Activated B cell treated with CpG ODN at 0.5 μM for 24 hours (primary cell): ENCODE data around the gene STXBP2. TPM values are rescaled to one million over a fixed set of nuclear protein-coding genes. Genes with fewer than 3 reads are reported as not detected.

Experiments used
- ATAC-seq: fragments of 200-7000 bp; cut with Tn5 transposase; one replicate; pipeline ENCODE4 v1.10.0; 2021; ENCODE audit warnings: low read depth, mild to moderate bottlenecking, moderate library complexity
- CTCF ChIA-PET: fragments of 350-600 bp; sonication (Branson Sonifier 250); formaldehyde crosslinking; loops from one replicate; lab custom pipeline; 2021; ENCODE audit warnings: antibody characterized with exemption; lab: Charles Lee
- POLR2A ChIA-PET: fragments of 350-600 bp; sonication (Branson Sonifier 250); formaldehyde crosslinking; loops from one replicate; lab custom pipeline; 2021; ENCODE audit warnings: antibody characterized with exemption; lab: Charles Lee
- DNase-seq: peaks from one replicate; pipeline ENCODE4 v3.0.0; 2022
- H3K27ac Mint-ChIP-seq: one replicate; pipeline ENCODE4 v1.8.0; 2020; ENCODE audit warnings: mixed read lengths
- H3K27me3 Mint-ChIP-seq: one replicate; pipeline ENCODE4 v1.8.0; 2021; ENCODE audit warnings: mixed read lengths
- H3K36me3 Mint-ChIP-seq: one replicate; pipeline ENCODE4 v1.8.0; 2021; ENCODE audit warnings: low read depth, mixed read lengths
- H3K4me1 Mint-ChIP-seq: one replicate; pipeline ENCODE4 v1.8.0; 2021; ENCODE audit warnings: mixed read lengths
- H3K4me3 Mint-ChIP-seq: one replicate; pipeline ENCODE4 v1.8.0; 2020; ENCODE audit warnings: mild to moderate bottlenecking, mixed read lengths
- H3K9me3 Mint-ChIP-seq: one replicate; pipeline ENCODE4 v1.8.0; 2020; ENCODE audit warnings: mixed read lengths
- intact Hi-C: fragments of 100-400 bp; cut with micrococcal nuclease; formaldehyde crosslinking; loops from one replicate; pipeline ENCODE4 v1.15.1; 2024
- total RNA-seq: library from RNA; stranded (reverse); gene quantifications from 2 replicates; pipeline ENCODE4 v1.2.3, GENCODE V29; 2022
- TF ChIP-seq, protein P1 (sequence below): fragments of 200-600 bp; IDR thresholded peaks from one replicate; pipeline ENCODE4 v1.8.0; 2022; ENCODE audit warnings: antibody characterized with exemption, mild to moderate bottlenecking

Gene STXBP2
- total RNA-seq, 1 donor from 2014 or later: 176 TPM

- Mint-ChIP-seq H3K36me3 (peaks cover 35% of the 10 kb centered on the region), H3K27me3 (no peaks in the 10 kb centered on the region), H3K27ac (no peak overlapping the region), H3K9me3 (no peaks in the 10 kb centered on the region), H3K4me3 (no peak overlapping the region), H3K4me1 (no peaks in the 10 kb centered on the region)
- TF ChIP-seq, protein P1, sequence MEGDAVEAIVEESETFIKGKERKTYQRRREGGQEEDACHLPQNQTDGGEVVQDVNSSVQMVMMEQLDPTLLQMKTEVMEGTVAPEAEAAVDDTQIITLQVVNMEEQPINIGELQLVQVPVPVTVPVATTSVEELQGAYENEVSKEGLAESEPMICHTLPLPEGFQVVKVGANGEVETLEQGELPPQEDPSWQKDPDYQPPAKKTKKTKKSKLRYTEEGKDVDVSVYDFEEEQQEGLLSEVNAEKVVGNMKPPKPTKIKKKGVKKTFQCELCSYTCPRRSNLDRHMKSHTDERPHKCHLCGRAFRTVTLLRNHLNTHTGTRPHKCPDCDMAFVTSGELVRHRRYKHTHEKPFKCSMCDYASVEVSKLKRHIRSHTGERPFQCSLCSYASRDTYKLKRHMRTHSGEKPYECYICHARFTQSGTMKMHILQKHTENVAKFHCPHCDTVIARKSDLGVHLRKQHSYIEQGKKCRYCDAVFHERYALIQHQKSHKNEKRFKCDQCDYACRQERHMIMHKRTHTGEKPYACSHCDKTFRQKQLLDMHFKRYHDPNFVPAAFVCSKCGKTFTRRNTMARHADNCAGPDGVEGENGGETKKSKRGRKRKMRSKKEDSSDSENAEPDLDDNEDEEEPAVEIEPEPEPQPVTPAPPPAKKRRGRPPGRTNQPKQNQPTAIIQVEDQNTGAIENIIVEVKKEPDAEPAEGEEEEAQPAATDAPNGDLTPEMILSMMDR: no peak
- DNase-seq (no peak), ATAC-seq (no peak)
- ChIA-PET CTCF (no interaction called here), POLR2A (no interaction called here)
- intact Hi-C loops: no loop called here
These were observed 8.9 kb downstream of the STXBP2 start for GRCh38 chr19:7645656-7646425.

DNA sequence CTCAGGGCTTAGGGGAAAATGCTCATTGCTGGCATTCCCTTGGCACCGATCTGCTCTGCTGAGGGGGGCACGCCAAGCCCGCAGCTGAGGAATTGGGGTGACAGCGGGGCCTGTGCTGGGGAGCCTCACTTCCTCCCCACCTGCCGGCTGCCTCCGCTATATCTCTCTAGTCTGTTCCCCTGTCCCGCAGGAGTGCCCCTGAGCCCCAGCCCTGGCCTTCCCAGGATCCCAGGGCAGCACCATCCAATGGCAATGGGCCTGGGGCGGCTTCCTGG, 9.5 kb downstream of the STXBP2 start:
- ATAC-seq (no peak), DNase-seq (no peak)
- CTCF ChIA-PET: no interaction called here
- Mint-ChIP-seq H3K4me1 (no peaks in the 10 kb centered on the region), H3K4me3 (no peak overlapping the region), H3K27me3 (no peaks in the 10 kb centered on the region), H3K36me3 (peaks cover 35% of the 10 kb centered on the region), H3K27ac (no peak overlapping the region), H3K9me3 (no peaks in the 10 kb centered on the region)
- intact Hi-C loops: no loop called here
- POLR2A ChIA-PET: no interaction called here
- TF ChIP-seq, protein P1: no peak

GRCh38 chr19:7647156-7647555, 10.2 kb downstream of the STXBP2 start:
- H3K4me3 Mint-ChIP-seq: no peak overlapping the region
- no peaks in the 10 kb centered on the region for H3K27me3 Mint-ChIP-seq
- peaks cover 3% of the 10 kb centered on the region for H3K4me1 Mint-ChIP-seq
- DNase-seq: no peak
- H3K27ac Mint-ChIP-seq: no peak overlapping the region
- TF ChIP-seq, protein P1: no peak
- H3K9me3 Mint-ChIP-seq: no peaks in the 10 kb centered on the region
- ChIA-PET CTCF (no interaction called here), POLR2A (no interaction called here)
- intact Hi-C loops: no loop called here
- no peak for ATAC-seq
- peaks cover 35% of the 10 kb centered on the region for H3K36me3 Mint-ChIP-seq

DNA sequence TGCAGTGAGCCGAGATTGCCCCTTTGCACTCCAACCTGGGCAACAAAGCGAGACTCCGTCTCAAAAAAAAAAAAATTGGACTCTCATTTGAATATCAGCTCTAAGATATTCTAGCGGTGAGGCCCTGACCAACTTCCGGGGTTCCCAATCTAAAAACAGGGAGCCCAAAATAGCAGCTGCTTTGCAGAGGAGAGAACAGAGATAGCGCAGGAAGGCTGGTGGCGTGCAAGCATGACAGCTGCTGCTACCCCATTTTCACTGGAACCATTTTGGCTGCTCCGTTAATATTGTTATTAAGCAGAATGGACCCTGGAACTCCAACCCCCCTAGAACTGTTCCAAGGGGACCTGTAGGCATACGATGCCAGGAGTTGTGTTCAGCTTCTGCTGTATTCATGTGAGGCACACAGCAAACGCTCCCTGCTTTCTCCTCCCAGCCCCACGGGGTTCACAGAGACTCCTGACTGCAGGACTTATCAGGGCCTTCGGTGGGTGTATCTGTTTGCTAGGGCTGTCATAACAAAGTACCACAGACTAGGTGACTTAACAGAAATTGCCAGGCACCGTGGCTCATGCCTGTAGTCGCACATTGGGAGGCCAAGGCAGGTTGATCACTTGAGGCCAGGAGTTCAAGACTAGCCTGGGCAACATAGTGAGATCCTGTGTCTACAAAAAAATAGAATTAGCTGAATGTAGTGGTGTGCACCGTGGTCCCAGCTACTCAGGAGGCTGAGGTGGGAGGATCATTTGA, 11.5 kb downstream of the STXBP2 start:
- H3K4me3 Mint-ChIP-seq: no peak overlapping the region
- no peak for DNase-seq
- no peaks in the 10 kb centered on the region for H3K27me3 Mint-ChIP-seq
- no peak overlapping the region for H3K27ac Mint-ChIP-seq
- peaks cover 8% of the 10 kb centered on the region for H3K4me1 Mint-ChIP-seq
- ChIA-PET POLR2A (interaction anchor here (0.7 to 0.8 kb wide), 2 partner anchors 9 to 245 kb away, joined by 4 read pairs; no protein-coding TSS in a partner anchor), CTCF (interaction anchor here (1.4 kb wide), 2 partner anchors 32 to 80 kb away, joined by 4 to 6 read pairs; partner anchors contain the start of gene TRAPPC5)
- TF ChIP-seq, protein P1: no peak
- intact Hi-C loops: no loop called here
- no peaks in the 10 kb centered on the region for H3K9me3 Mint-ChIP-seq
- ATAC-seq: no peak
- H3K36me3 Mint-ChIP-seq: peaks cover 26% of the 10 kb centered on the region

DNA sequence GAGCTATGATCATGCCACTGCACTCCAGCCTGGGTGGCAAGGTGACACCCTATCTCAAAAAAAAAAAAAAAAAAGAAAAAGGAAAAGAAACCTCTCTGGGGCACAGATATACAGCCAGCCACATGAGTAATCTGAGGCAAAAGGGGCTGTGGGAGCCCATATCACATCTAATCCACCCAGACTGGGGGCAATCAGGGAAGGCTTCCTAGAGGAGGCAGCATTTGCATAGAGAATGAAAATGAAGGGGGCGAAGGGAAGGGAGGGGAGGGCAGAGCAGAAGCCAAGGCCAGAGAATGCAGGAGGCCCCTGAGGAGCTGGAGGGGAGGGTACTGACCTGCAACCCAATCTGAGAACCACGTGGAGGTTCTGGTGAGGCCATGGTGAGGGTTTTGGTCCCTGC, 13.2 kb downstream of the STXBP2 start:
- DNase-seq (no peak), ATAC-seq (no peak)
- no peaks in the 10 kb centered on the region for H3K9me3 Mint-ChIP-seq
- POLR2A ChIA-PET: interaction anchor here (0.6 kb wide), 1 partner anchor 33 kb away, joined by 10 read pairs; no protein-coding TSS in a partner anchor
- H3K27ac Mint-ChIP-seq: no peak overlapping the region
- intact Hi-C loops: loop anchor here (5.0 to 10.0 kb wide), 2 partner anchors 275 to 352 kb away; partner anchors contain the start of genes CTXN1 and SNAPC2
- peaks cover 8% of the 10 kb centered on the region for H3K4me1 Mint-ChIP-seq
- TF ChIP-seq, protein P1: no peak
- peaks cover 16% of the 10 kb centered on the region for H3K36me3 Mint-ChIP-seq
- H3K4me3 Mint-ChIP-seq: no peak overlapping the region
- H3K27me3 Mint-ChIP-seq: no peaks in the 10 kb centered on the region
- CTCF ChIA-PET: interaction anchor here (0.9 to 3.0 kb wide), 3 partner anchors 31 to 294 kb away, joined by 3 to 37 read pairs (median 3); partner anchors contain the start of gene TRAPPC5
